Spinal cord (tissue), 10 donors: ENCODE measurements around the gene IMPDH2. TPM values are rescaled to one million over a fixed set of nuclear protein-coding genes. Genes with fewer than 3 reads are reported as not detected.

Source experiments
- DNase-seq, 6 donors: peaks; one replicate each; pipeline versions ENCODE4 v3.0.0 to v3.0.0-alpha.2; 2013 to 2015; ENCODE audit warnings: low spot score in 6 of 6, low read depth in 4 of 6
- H3K27ac ChIP-seq: one replicate; pipeline ENCODE4 v1.5.1; 2013; ENCODE audit warnings: low read depth, low read length, control low read depth
- H3K27me3 ChIP-seq: one replicate; pipeline ENCODE4 v1.6.1; 2013; ENCODE audit warnings: low read length; ENCODE audit not compliant: control insufficient read depth, insufficient read depth
- H3K36me3 ChIP-seq: one replicate; pipeline ENCODE4 v1.6.1; 2013; ENCODE audit warnings: low read length; ENCODE audit not compliant: control insufficient read depth, insufficient read depth
- H3K4me1 ChIP-seq: one replicate; pipeline ENCODE4 v1.6.1; 2013; ENCODE audit warnings: low read length; ENCODE audit not compliant: control insufficient read depth, insufficient read depth
- H3K4me3 ChIP-seq: one replicate; pipeline ENCODE4 v1.5.1; 2013; ENCODE audit warnings: low read depth, low read length, control low read depth
- H3K9me3 ChIP-seq: one replicate; pipeline ENCODE4 v1.6.1; 2013; ENCODE audit warnings: low read length; ENCODE audit not compliant: control insufficient read depth, insufficient read depth
- WGBS: methylation state at CpG from one replicate; pipeline ENCODE4 v1.1.5; 2013; ENCODE audit warnings: missing lambda C conversion rate; ENCODE audit not compliant: insufficient coverage; 5-methylcytosine and 5-hydroxymethylcytosine counted together
- polyA plus RNA-seq, 2 donors: library from polyadenylated mRNA; unstranded; fragments of 120-200 nt; gene quantifications; one replicate each; pipeline ENCODE4 v1.2.1, GENCODE V29; 2013; ENCODE audit not compliant: insufficient read length in 2 of 2
- small RNA-seq: library from RNA; depleted of rRNA; stranded (forward); fragments of <200 nt; gene quantifications from one replicate; pipeline ENCODE3, GENCODE V24; 2014; ENCODE audit warnings: low replicate concordance
- total RNA-seq, 2 donors: library from RNA; depleted of rRNA in 1 of 2; stranded (reverse); fragments of 120-200 nt in 1 of 2; fragments of >200 nt in 1 of 2; gene quantifications; one replicate each; pipeline versions ENCODE4 v1.2.3 to v1.2.4, GENCODE V29; 2013 to 2014
- donor health status: healthy.

IMPDH2 gene
- total and polyA plus RNA-seq, 4 donors, result 139 to 215 (median 147) TPM

DNA sequence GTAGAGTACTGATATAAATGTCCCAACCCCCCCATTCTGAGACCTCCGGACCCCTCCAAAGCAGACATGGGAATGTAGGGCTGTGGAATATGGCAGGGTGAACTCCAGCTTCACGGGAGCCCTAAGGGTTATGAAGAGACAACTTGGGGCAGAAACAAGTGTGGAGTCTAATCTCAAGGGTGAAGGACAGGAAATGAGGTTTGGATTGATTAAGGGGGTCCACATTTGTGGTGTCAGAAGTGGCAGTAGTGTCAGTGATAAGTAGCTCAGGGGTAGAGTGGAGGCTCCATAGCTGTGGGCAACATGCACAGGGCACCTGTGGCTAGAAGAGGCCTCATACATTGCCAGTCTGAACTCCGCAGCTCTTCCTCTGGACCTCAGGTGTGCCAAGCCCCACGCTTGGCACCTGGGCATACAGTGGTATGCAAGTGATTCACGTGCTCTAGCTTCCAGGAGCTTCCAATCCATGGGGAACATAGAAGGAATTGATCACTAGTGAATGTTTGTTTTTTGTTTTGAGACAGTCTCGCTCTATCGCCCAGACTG, 43.3 kb downstream of the IMPDH2 start:
- H3K27ac ChIP-seq, result no peak overlapping the region
- 92% methylated on average over 4 of the region's 7 CpGs for WGBS
- H3K4me3 ChIP-seq, result no peak overlapping the region
- no peaks in the 10 kb centered on the region for H3K9me3 ChIP-seq
- H3K36me3 ChIP-seq, result peaks cover 38% of the 10 kb centered on the region
- H3K27me3 ChIP-seq, result no peaks in the 10 kb centered on the region
- H3K4me1 ChIP-seq, result peaks cover 21% of the 10 kb centered on the region
- DNase-seq, result no peak

DNA sequence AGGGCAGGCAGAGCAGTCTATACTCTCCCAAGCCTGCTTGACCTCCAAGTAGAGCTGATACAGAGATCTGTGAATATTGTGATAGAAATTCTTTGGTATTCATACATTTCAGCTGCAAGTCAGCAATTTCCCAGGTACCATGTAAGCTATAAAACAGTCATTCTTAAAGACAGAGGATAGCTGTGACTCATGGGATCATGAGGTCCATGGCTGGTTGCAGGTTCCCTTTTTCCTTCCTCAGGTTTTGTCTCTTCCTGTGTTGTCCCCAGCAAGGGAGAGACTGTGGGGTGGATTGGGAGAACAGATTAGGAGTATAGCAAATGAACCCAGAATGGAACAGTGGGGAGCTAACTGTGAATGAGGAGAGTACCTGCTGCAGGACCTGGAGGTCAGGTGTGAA, 44.5 kb downstream of the IMPDH2 start:
- Histone ChIP-seq H3K27me3 (no peaks in the 10 kb centered on the region), H3K4me3 (no peak overlapping the region), H3K9me3 (no peaks in the 10 kb centered on the region), H3K4me1 (peaks cover 16% of the 10 kb centered on the region), H3K36me3 (peaks cover 48% of the 10 kb centered on the region), H3K27ac (no peak overlapping the region)
- DNase-seq, result no peak

DNA sequence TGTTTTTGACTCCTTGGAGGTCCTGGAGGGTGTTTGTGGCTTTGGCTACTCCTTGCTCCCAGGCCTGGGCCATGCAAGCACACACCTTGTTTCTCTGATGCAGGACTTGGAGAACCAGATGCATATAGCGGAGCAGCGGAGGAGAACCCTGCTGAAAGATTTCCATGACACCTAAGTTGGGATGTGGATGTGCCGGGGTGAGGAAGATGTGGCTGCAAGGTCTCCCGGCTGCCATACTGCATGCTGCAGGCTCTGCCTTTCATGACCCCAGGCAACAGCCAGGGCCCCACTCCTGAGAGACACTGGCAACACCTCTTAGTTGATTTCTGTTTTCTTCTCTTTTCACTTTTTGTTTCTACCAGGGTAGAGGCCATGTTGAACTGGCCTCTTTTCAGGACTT, 46.1 kb downstream of the IMPDH2 start:
- Histone ChIP-seq H3K36me3 (peaks cover 61% of the 10 kb centered on the region), H3K4me1 (peaks cover under 1% of the 10 kb centered on the region), H3K27me3 (no peaks in the 10 kb centered on the region), H3K4me3 (no peak overlapping the region), H3K27ac (no peak overlapping the region), H3K9me3 (no peaks in the 10 kb centered on the region)
- no peak for DNase-seq
- WGBS, result 100% methylated on average over 3 of the region's 4 CpGs

- WGBS, result 87% methylated on average over 4 of the region's 5 CpGs
- Histone ChIP-seq H3K4me3 (no peak overlapping the region), H3K27me3 (no peaks in the 10 kb centered on the region), H3K4me1 (no peaks in the 10 kb centered on the region), H3K36me3 (peaks cover 61% of the 10 kb centered on the region), H3K27ac (no peak overlapping the region), H3K9me3 (no peaks in the 10 kb centered on the region)
- DNase-seq, result no peak
These were observed 46.5 kb downstream of the IMPDH2 start for GRCh38 chr3:48982686-48983085.

- Histone ChIP-seq H3K27me3 (no peaks in the 10 kb centered on the region), H3K4me1 (no peaks in the 10 kb centered on the region), H3K4me3 (no peak overlapping the region), H3K27ac (no peak overlapping the region), H3K9me3 (no peaks in the 10 kb centered on the region), H3K36me3 (peaks cover 68% of the 10 kb centered on the region)
- DNase-seq, result no peak
These were observed 47.2 kb downstream of the IMPDH2 start for GRCh38 chr3:48982016-48982415.

GRCh38 chr3:48980295-48980694, 48.9 kb downstream of the IMPDH2 start:
- 90% methylated on average over 3 of the region's 4 CpGs for WGBS
- Histone ChIP-seq H3K27ac (no peak overlapping the region), H3K4me3 (no peak overlapping the region), H3K36me3 (peaks cover 74% of the 10 kb centered on the region), H3K9me3 (no peaks in the 10 kb centered on the region), H3K4me1 (no peaks in the 10 kb centered on the region), H3K27me3 (no peaks in the 10 kb centered on the region)
- DNase-seq, result no peak

- H3K4me1 ChIP-seq, result no peaks in the 10 kb centered on the region
- H3K27ac ChIP-seq, result no peak overlapping the region
- H3K4me3 ChIP-seq, result no peak overlapping the region
- DNase-seq, result no peak
- H3K27me3 ChIP-seq, result no peaks in the 10 kb centered on the region
- H3K36me3 ChIP-seq, result peaks cover 77% of the 10 kb centered on the region
- H3K9me3 ChIP-seq, result no peaks in the 10 kb centered on the region
- WGBS, result no CpG with 5 or more reads among the region's 3 CpGs
These were observed 49.7 kb downstream of the IMPDH2 start for GRCh38 chr3:48979451-48979850.

Small RNA genes lying within 50 kb of the gene (small RNA-seq; reads per million reads assigned to genes)
- gene MIR191 (4,204 reads per million, percentile 100 among the genes with 10 or more reads in this experiment), gene MIR425 (88.8 reads per million, percentile 98 among the genes with 10 or more reads in this experiment)

Other genes starting within 250 kb of the IMPDH2 start
- gene PRKAR2A, start 181.5 kb downstream of the IMPDH2 start, total RNA-seq, result 10 to 100 TPM; 29.2 to 40.3 TPM
- gene PRKAR2A, start 181.5 kb downstream of the IMPDH2 start, polyA plus RNA-seq, result 10 to 100 TPM; 32.3 to 36.5 TPM
- 10 to 100 TPM; 21.1 to 21.6 TPM for gene SLC25A20, start 130.5 kb downstream of the IMPDH2 start, total RNA-seq
- gene SLC25A20, start 130.5 kb downstream of the IMPDH2 start, polyA plus RNA-seq, result 10 to 100 TPM; 21.3 to 23.6 TPM
- gene ARIH2, start 110.6 kb downstream of the IMPDH2 start, total RNA-seq, result 10 to 100 TPM; 81.0 to 81.9 TPM
- gene ARIH2, start 110.6 kb downstream of the IMPDH2 start, polyA plus RNA-seq, result 10 to 100 TPM; 66.6 to 96.4 TPM
- gene P4HTM, start 39.2 kb downstream of the IMPDH2 start, total RNA-seq, result 10 to 100 TPM; 58.4 to 69.0 TPM
- 10 to 100 TPM; 70.7 to 82.7 TPM for gene P4HTM, start 39.2 kb downstream of the IMPDH2 start, polyA plus RNA-seq
- gene WDR6, start 22.0 kb downstream of the IMPDH2 start, total RNA-seq, result 100 to 1,000 TPM in 1 of 2 donors, 10 to 100 TPM in 1; 81.7 to 152 TPM
- 100 to 1,000 TPM; 234 to 241 TPM for gene WDR6, start 22.0 kb downstream of the IMPDH2 start, polyA plus RNA-seq
- 10 to 100 TPM; 35.7 to 51.3 TPM for gene DALRD3, start 10.8 kb downstream of the IMPDH2 start, total RNA-seq
- gene DALRD3, start 10.8 kb downstream of the IMPDH2 start, polyA plus RNA-seq, result 10 to 100 TPM; 83.8 to 85.7 TPM
- 10 to 100 TPM; 37.0 to 97.0 TPM for gene NDUFAF3, start 7.3 kb downstream of the IMPDH2 start, total RNA-seq
- 10 to 100 TPM; 69.0 to 79.9 TPM for gene NDUFAF3, start 7.3 kb downstream of the IMPDH2 start, polyA plus RNA-seq
- 100 to 1,000 TPM in 1 of 2 donors, 10 to 100 TPM in 1; 84.6 to 104 TPM for gene QRICH1, start 64.7 kb upstream of the IMPDH2 start, total RNA-seq
- gene QRICH1, start 64.7 kb upstream of the IMPDH2 start, polyA plus RNA-seq, result 10 to 100 TPM; 62.9 to 80.1 TPM
- 100 to 1,000 TPM; 122 to 187 TPM for gene QARS1, start 75.4 kb upstream of the IMPDH2 start, total RNA-seq
- 100 to 1,000 TPM; 136 to 159 TPM for gene QARS1, start 75.4 kb upstream of the IMPDH2 start, polyA plus RNA-seq
- gene USP19, start 91.4 kb upstream of the IMPDH2 start, total RNA-seq, result 10 to 100 TPM; 32.5 to 45.0 TPM
- gene USP19, start 91.4 kb upstream of the IMPDH2 start, polyA plus RNA-seq, result 10 to 100 TPM; 46.9 to 54.4 TPM
- 100 to 1,000 TPM; 225 to 536 TPM for gene LAMB2, start 103.7 kb upstream of the IMPDH2 start, total RNA-seq
- 100 to 1,000 TPM; 160 to 221 TPM for gene LAMB2, start 103.7 kb upstream of the IMPDH2 start, polyA plus RNA-seq
- gene CCDC71, start 136.9 kb upstream of the IMPDH2 start, total RNA-seq, result 10 to 100 TPM in 1 of 2 donors, 1 to 10 TPM in 1; 9.7 to 23.1 TPM
- 10 to 100 TPM; 17.5 to 19.7 TPM for gene CCDC71, start 136.9 kb upstream of the IMPDH2 start, polyA plus RNA-seq
- 10 to 100 TPM; 20.0 to 61.6 TPM for gene KLHDC8B, start 142.2 kb upstream of the IMPDH2 start, total RNA-seq
- gene KLHDC8B, start 142.2 kb upstream of the IMPDH2 start, polyA plus RNA-seq, result 10 to 100 TPM; 34.7 to 38.7 TPM
- 1 to 10 TPM; 4.5 to 6.1 TPM for gene C3orf62, start 247.8 kb upstream of the IMPDH2 start, total RNA-seq
- gene C3orf62, start 247.8 kb upstream of the IMPDH2 start, polyA plus RNA-seq, result 10 to 100 TPM; 12.6 to 19.5 TPM